Activated CD4-positive, alpha-beta T cell treated with anti-CD3 and anti-CD28 coated beads, Interleukin-2, amount 50 U/mL, for 4 hours (primary cell): ENCODE results near the gene ZNF446.
A peak's percentile ranks its signal among the peaks of the same experiment; 100 is the strongest.
"Not testable (repeated sequence)": the region's sequence is repeated elsewhere in the genome, so short reads cannot be mapped to it uniquely, and the experiment has no call there.

ENCODE experiments used
- DNase-seq, 2 experiments: peaks; one replicate each; pipeline ENCODE4 v3.0.0-alpha.2; 2020

Gene ZNF446

DNA sequence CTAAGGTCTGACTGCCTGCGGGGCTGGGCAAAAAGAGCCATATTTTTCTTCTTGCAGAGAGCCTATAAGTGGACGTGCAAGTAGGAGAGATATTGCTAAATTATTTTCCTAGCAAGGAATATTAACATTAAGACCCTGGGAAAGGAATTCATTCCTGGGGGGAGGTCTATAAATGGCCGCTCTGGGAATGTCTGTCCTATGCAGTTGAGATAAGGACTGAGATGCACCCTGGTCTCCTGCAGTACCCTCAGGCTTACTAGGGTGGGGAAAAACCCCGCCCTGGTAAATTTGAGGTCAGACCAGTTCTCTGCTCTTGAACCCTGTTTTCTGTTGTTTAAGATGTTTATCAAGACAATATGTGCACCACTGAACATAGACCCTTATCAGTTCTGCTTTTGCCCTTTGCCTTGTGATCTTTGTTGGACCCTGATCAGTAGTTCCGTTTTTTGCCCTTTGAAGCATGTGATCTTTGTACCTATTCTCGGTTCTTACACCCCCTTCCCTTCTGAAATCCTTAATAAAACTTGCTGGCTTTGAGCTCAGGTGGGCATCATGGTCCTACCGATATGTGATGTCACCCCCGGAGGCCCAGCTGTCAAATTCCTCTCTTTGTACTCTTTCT is 31.6 kb downstream of the ZNF446 start:
- DNase-seq = not testable (repeated sequence)

DNA sequence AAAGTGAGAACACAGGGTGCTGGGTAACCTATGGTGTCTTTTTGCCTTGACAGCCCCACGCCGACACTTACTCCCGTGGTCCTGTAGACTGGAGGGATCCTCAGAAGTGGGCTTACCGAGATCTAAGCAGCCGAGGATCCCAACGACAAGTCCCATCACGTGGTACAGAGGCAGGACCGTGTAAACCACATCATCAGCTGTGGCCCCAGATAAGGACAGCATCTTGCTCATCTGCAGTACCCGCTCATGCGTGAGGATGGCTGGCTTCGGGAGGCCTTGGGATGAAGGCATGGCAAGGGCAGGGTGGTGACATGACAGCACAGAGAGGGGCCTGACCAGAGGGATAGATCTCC is 33.6 kb downstream of the ZNF446 start:
- DNase-seq = no peak

DNA sequence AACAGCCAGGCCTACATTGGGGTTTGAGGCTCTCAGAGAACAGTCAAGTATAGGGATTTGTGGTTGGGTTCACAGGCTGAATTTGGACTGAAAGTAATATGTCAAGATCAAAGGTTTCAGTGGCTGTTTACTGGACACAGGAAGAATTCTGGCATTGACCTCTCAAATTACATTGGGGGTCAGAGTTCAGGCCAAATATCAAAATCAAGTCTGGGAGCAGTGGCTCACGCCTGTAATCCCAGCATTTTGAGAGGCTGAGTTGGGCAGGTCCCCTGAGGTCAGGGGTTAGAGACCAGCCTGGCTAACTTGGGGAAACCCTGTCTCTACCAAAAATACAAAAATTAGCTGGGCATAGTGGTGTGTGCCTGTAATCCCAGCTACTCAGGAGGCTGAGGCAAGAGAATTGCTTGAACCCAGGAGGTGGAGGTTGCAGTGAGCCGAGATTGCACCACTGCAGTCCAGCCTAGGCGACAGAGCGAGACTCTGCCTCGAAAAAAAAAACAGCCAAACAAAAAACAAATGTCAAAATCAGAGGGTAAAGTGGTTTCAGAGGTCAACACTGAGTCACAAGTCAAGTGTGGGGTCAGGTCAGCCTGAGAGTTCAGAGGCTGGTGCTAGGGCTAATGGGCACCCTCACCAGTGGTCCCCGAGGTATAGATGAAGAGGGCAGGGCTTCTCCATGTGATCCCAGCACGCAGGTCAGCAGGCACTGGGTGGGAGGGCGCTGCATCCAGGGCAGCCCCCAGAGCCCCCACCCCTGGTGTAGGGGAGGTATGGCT is 34.1 kb downstream of the ZNF446 start:
- no peak for DNase-seq

DNA sequence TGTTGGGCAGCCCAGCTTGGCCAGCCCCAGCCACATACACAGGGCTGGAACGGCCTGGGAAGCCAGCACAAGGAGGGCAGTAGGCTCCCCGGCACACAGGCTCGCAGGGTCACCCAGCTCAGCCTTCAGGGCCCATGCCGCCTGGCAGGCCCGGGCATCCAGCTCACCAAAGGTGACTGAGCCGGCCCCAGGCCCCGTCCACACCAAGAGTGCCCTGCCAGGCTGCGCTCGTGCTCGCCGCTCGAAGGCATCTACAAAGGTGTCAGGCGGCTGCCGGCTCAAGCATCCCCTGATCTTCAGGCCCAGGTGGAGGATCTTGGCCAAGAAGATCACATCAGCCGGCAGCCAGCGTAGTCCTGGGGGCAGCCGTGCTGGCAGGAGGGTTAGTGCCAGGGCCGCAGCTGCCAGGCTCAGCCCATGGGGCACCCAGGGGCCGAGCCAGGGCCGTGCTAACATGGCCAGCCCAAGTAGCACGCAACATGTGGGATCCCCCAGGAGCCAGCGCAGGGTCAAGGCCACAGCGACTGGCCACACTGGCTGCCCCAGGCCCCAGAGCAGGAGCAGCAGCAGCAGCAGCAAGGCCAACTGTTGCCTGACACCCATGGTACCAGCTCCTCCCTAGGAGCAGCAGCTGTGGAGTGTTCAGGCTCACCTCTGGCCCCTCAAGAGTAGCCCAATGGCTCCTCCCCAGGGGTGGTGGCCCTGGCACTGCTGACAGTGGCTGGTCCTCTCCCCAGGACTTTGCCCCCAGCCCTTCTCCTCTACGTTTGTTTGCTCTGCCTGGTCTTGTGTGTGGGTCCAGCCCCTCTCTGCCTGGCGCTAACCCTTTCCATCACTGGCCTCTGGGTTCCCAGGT is 35.4 kb downstream of the ZNF446 start, which contains the start of gene SLC27A5:
Gene SLC27A5, minus strand, starts transcription at position 640 of the 856 bp plus-strand sequence. Its CDS starts 37 bp downstream, at position 603.
- DNase-seq = no peak

DNA sequence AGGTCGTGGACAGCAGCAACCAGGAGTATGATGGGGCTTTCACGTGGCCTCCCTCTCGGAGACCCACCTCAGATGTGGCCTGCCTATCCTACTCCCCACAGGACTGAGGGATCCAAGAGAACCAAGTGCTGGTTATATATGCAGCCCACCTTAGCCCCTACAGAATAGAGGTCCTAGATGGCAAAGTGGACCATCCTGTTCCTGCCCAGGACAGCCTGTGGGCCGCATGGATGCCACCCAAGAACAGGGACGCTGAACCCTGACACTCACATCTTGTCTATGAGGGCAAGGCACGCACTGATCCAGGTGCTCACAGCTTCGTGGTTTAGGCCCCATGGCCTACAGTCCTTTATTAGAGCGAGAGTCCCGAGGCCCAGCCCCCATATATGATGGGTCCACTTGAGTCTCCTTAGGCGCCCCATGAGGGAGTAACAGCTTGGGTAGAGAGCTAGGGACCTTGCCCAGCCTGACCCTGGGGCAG is 37.1 kb downstream of the ZNF446 start:
- no peak for DNase-seq

DNA sequence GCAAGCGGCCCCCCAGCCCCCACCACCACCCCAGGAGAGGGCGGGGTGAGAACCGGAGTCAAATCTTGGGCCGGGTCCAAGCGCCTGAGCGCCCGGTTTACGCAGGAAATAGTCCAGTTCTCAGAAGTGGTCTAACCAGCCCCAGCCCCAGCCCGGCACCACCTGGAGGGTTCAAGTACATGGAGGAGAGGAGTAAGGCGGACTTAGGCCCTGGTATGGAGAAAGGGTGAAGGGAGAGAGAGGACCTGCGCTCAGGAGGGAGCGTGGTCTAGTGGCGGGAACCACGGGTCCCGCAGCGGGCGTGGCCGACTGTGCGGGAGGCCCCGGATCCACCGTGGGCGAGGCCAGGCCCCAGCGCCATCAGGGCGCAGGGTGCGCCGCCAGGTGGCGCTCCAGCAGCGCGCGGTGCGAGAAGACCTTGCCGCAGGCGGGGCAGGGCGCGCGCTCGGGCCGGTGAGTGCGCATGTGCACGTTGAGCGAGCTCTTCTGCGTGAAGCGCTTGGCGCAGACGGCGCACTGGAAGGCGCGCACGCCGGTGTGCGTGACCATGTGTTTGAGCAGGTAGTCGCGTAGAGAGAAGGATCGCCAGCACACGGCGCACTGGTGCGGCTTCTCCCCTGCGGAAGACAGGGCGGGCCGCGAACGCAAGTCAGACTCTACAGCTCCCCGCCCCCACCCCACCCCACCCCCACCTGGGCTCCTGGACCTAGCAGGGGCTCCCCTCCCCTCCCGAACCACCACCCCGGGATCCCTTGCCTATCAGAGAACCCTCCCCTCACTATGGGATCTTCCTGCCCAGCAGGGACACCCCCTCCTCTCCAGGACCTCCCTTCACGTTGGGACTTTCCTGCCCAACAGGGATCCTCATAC is 37.8 kb downstream of the ZNF446 start:
- DNase-seq = peak; percentile 88 to 92

DNA sequence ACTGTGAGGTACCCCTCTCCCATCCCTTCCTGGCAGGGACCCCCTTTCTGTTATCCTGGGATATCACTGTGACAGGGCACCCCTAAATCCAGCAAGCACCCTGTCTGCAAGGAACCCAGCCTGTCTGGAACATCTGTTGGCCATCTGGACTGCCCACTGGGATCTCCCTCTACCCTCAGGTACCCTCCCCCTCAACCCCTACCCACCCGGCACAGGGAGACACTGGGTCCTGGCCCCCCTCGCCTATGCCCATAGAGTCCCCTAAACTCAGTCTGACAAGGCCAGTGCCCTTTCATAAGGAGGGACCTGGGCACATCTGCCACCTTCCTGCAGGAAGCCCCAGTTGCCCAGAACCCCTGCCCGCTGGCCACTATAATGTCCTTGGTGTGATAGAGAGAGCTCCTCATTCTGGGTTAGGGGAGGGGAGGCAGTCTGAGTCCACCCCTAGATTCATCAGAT is 38.4 kb downstream of the ZNF446 start:
- no peak for DNase-seq

DNA sequence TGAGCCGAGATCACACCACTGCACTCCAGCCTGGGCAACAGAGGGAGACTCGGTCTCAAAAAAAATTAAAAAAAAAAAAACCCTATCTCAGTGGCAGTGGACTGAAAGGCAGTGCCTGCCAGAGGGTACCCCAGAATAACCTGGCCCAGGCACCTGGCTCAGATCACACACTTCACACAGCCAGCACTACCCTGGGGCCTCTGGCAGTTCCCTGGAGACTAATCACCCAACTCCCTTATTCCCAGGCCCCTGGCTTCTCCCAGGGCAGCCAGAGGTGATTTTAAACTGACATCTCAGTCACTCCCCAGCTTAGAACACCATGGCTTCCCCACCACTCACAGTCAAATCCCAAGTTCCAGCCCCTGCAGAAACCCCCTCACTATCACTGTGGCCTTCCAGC is 39.1 kb downstream of the ZNF446 start:
- DNase-seq = no peak

DNA sequence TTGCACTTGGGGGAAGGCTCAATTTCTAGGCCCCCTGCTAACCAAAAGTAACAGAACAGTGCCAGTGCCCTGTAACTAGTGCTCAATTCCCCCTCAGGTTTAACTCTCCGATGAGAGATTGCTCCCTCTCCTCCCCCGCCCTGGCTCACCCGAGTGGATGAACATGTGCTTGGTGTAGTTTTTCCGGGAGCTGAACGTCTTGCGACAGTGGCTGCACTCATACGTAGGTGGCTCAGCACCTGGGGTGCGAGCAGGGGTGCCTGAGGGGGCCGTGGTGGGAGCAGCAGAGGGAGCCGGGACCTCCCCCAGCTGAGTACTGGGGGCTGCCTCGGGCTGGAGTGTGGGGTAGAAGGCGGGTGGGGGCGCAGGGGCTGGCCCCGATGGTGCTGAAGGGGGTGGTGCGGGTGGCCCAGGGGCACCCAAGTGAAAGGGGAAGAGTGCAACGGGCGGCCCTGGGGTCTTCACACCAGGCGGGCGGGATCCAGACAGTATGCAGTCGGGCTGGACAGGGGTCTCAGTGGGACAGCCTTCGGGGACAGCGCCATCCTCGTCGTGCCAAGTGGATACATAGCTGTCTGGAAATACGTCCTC is 40.2 kb downstream of the ZNF446 start:
- no peak for DNase-seq

DNA sequence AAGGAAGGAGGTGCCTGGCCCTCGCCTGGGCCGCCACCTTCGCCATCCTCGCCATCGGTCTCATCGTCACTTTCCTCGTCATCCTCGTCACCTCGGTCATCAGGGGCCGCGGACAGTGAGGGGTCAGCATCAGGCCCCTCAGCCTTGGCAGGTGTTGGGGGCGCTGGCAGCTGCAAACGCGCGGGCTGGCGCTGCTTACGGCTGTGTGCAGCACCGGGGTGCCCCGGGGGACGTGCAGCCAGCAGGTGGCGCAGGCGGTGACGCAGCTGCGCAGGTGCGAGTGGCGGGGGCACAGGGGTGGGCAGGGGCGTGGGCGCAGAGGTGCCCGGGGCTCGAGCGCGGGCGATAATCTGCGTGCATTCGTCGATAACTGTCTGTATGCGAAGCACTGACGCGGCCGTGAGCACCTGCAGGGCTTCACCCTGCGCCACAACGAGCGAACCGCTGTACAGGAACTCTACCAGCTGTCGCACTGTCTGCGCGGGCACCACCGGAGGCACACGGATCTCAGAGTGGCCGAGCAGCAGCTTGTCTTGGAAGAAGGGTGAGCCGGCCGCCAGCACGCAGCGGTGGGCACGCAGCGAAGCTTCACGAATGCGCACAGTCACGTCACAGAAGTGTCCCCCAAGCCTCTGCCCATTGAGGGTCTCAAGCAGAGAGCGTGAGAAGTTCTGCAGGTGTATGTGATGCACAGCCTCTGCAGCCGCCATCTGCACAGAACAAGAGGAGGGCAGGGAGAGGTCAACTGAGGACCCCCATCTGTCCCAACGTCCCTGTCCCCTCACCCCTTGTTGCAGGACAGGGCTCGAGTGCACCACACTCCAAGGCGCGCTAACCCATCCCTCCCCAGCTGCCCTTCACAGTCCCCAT is 41.0 kb downstream of the ZNF446 start:
- DNase-seq = no peak

DNA sequence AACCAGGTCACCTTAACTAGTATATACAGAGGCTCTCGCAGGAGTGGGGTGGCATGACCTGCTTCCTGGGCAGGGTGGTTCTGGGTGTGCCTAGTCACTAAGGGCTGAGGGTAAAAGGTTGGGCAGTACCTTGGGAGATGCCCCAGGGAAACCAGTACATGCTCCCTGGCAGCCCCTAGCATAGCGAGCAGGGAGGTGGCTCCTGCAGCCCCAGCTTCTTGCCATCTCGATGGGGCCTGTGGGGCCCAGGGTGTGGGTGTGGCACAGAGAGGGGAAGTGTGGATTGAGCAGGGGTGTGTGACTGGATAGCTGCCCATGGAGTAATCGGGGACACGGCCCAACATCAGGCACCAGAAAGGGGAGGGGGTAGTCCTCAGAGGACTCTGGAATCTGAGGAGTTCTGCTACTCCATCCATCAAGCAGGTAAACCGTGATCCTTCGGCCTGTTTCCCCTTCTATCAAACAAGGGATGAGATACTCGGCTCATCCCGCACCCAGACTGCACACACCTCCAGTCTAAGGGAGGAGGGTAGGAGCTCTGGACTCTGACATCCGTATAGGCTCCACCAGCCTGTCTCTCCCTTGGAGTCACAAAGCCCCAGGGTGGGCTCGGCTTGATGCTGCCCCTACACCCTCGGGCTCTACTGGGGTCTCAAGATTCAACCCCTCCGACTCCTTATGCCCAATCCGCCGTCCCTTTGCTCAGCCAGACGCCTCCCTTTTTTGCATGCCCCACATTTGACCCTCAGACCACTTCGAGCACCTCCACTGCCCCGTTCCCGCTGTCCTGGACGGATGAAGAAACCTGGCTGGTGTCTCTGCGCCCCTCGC is 42.3 kb downstream of the ZNF446 start:
- DNase-seq = no peak

DNA sequence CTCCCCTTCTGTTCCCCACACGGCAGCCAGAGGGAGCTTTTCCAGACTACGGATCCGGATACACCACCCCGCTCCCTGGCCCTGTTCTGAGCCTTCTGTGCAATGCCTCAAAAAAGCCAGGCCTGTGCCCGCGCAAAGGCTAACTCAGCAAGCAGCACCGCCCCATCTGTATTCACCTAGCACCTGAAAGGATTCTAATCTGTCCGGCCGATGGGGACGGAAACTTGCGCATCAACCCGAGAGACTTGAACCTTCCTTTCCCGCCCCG is 42.9 kb downstream of the ZNF446 start:
- peak; percentile 34 to 46 for DNase-seq

DNA sequence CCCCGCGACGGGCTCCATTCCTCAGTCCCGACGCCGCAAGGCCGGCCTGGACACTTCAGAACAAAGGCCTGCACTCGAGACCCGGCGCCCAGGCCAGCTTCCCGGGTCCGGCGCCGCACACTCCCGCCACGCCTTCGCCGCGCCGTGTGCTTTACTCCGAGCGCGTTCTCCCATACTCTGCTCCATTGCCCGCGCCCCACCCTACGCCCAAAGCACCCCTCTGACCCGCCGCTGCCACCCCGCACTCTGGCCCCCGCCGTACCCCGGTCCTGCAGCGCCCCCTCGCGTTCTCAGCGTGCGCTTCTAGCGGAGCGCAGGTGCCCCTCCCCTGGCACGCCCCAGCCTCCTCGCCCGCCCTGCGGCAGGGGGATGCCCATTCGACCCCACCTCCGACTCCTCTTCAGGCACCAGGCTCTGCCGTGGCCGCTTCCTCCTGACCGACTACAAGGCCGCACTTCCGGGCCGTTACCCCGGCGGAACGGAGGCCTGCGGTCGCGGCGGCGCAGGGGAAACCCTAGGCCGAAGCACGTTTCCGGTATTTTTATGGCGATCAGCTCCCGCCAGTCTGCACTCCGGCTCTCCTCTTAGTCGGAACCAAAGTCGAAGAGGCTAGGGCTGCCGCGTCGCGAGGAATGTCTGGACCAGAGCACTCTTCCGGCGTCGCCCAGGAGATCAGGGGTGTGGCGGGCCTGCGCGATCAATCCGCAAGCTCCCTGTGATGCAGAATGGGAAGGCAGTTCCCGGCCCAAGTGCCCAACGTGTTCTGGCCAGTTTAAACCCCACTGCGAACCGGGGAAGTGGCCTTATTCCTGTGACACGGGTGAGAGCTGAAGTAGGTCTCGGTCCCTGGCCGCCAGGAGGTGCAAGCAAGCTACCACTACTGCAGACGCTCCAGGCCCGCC is 43.5 kb downstream of the ZNF446 start, which contains the start of gene ZBTB45:
Gene ZBTB45, minus strand, starts transcription at position 456 of the 902 bp plus-strand sequence. CDS start 2,137 bp downstream, outside the sequence.
- DNase-seq = peak; percentile 78 to 81

DNA sequence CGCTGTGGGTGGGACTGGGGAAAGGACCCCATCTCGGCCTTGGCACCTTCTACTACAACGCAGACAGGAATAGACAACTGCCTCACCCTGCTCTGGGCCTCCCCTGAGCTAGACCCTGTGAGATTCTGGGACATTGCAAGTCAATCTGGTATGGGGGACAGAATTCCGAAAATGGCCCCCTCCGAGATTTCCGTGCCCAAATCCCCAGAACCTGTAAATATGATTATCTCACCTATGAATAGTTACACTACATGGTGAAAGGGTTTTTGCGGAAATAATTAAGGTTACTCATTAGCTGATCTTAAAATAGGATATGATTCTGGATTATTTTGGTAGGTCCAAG is 44.1 kb downstream of the ZNF446 start:
- no peak for DNase-seq

DNA sequence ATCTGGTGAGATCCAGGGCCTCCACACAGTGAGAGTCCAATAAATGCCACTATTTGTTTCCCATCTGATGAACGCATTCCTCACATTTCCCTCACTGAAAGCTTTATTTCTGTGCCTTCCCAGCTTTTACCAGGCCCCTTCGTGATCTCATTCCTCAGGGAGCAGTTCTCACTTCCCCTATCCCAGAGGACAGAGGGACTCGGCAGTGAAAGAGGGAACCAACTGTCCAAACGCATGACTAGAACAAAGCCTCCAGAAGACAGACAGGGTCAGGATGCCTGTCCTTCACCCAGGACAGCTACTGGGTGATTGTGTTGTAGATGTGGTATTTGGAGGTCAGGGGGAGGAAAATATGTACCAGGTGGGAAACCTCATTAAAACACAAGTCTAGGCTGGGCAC is 45.5 kb downstream of the ZNF446 start:
- DNase-seq = no peak

DNA sequence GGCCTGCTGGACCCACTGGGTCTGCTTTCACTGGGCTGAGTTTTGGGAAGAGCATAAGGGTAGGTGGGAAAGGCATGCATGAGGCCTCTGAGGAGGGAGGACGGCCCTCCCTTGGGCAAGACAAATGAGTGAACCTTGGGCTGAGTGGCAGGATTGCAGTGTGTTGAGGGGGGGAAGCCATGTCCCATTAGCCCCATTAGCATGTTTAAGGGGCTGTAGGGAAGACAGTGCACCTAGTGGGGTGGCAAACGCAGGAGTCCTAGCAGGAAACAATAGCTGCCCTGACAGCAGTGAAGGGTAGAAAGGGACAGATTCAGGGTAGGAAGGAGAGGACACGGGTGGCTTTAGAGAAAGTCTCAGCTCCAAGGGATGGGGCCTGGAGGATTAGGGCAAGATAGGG is 46.6 kb downstream of the ZNF446 start:
- DNase-seq = no peak

DNA sequence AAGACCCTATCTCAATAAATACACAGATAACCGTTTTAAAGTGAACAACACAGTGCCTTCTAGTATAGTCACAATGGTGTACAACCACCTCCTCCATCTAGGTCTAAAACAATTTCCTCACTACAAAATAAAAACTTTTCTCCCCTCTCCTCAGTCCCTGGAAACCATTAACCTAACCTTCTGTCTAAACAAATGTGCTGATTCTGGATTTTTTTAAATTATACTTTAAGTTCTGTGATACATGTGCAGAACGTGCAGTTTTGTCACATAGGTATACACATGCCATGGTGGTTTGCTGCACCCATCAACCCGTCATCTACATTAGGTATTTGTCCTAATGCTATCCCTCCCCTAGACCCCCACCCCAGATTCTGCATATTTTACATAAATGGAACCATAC is 53.3 kb downstream of the ZNF446 start:
- no peak for DNase-seq
